Stimulated activated CD8-positive, alpha-beta memory T cell treated with anti-CD3 and anti-CD28 coated beads, Interleukin-7, amount 100 ng/mL, for 24 hours (primary cell): ENCODE measurements around the gene UBE2D3.
"Not testable (repeated sequence)": the region's sequence is repeated elsewhere in the genome, so short reads cannot be mapped to it uniquely, and the experiment has no call there.

ENCODE experiments used
- DNase-seq: peaks from one replicate; pipeline ENCODE4 v3.0.0-alpha.2; 2020; ENCODE audit warnings: low read depth

Gene UBE2D3

GRCh38 chr4:102826890-102827673 lies at the start of gene UBE2D3:
Gene UBE2D3 (minus strand): TSS chr4:102827551. CDS start chr4:102826508, 1,043 bp downstream.
- DNase-seq: peak; percentile 89

DNA sequence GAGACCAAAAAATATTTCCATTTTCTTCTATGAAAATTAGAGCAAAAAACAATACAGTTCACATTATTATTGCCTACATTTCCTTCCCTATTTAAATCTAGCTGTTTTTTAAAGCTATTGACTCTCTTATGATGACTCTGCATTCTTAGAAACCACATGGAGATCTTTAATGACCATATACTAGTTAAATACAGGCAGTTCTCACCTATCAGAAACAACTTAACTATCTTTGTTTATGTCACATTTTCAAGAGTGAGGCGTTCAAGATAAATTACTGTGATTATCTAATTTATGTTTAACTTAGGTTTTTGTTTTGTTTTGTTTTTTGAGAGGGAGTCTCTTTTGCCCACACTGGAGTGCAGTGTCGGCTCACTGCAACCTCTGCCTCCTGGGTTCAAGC lies 44.4 kb upstream of the UBE2D3 start:
- DNase-seq: no peak

DNA sequence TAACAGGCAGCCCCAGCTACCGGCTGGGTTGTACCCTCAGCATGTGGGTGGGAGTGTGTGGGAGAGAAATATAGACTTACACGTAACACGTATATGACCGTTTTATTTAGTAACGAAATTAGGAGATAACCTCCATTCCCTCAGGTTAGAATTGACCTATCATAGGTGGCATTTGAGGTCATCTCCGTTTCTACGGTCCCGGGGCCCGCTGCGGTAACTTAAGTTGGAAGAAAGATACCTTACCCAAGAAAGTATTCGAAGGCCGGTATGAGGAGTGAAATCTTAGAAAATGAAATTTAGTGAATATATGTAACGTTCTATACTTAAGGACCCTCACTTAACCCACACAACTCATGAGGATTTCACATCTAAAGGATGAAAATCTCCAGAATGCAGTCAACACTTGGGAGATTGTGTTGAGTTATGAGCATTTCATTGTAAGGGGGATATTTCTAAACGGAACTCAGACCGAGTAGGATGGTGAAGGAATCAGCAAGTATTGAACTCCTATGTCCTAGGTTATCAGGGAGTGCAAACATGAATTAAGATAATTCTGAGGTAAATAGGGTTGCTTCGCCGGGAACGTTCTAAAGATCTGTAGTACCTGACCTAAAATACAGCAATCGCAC lies 42.3 kb upstream of the UBE2D3 start:
- DNase-seq: no peak

GRCh38 chr4:102868781-102869568 lies 41.6 kb upstream of the UBE2D3 start, which contains the start of gene CISD2:
Gene CISD2 (plus strand): TSS chr4:102868992. CDS start chr4:102869085, 93 bp downstream.
- peak; percentile 76 for DNase-seq

DNA sequence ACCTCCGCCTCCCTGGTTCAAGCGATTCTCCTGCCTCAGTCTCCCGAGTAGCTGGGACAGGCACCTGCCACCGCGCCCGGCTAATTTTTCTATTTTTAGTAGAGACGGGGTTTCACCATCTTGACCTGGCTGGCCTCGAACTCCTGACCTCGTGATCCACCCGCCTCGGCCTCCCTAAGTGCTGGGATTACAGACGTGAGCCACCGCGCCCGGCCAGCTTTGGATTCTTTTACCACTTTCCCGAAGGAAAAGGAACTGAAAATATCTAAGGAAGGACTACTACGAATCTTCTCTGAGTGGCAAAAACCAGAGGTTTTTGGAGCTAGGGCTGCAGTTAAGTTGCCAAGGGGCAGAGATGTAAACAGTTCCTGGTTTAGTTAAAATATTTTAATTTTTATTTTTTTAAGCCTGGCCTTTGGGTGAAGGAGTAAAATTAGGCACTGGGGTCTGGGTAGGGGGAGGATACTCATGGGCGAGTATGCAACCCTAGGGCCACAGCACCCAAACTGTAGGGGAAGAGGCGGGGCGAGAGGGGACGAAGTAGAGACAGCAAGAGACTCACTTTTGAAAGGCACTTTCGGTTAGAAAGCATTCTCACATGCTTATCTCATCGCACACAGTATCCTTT lies 40.9 kb upstream of the UBE2D3 start:
- DNase-seq: peak; percentile 8

GRCh38 chr4:102867278-102868152 lies 40.2 kb upstream of the UBE2D3 start:
- DNase-seq: no peak

GRCh38 chr4:102865327-102865726 lies 38.0 kb upstream of the UBE2D3 start:
- not testable (repeated sequence) for DNase-seq

DNA sequence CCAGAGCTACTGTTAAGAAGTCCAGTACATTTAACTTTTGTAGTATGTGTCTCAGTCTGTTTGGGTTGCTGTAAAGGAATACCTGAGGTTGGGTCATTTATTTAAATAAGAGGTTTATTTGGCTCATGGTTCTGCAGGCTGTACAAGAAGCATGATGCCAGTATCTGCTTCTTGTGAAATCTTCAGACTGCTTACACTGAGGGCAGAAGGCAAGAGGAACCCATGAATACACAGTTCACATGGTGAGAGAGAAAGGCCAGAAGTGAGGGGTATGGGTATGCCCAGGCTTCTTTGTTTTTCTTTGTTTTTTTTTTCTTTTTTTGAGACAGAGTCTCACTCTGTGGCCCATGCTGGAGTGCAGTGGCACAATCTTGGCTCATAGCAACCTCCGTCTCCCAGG lies 35.4 kb upstream of the UBE2D3 start:
- DNase-seq: no peak

DNA sequence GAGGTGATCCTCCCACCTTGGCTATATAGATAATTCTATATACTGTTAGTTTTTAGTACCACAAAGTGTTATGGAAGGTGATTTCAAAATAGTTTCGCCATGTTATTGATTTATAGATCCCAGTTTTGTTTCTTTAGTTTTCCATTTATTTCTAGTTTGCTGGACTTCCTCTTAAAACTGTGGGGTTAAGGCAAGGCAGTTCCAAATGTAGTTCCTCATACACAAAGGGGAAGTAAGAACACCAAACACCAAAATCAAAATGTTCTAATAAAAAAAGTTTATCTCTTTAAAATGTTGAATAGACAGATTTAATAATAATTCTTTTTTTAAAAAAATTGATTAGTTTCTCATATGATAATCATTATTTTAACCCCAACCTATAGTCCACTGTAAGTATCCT lies 34.7 kb upstream of the UBE2D3 start:
- DNase-seq: no peak

GRCh38 chr4:102860611-102861324 lies 33.4 kb upstream of the UBE2D3 start:
- DNase-seq: no peak

DNA sequence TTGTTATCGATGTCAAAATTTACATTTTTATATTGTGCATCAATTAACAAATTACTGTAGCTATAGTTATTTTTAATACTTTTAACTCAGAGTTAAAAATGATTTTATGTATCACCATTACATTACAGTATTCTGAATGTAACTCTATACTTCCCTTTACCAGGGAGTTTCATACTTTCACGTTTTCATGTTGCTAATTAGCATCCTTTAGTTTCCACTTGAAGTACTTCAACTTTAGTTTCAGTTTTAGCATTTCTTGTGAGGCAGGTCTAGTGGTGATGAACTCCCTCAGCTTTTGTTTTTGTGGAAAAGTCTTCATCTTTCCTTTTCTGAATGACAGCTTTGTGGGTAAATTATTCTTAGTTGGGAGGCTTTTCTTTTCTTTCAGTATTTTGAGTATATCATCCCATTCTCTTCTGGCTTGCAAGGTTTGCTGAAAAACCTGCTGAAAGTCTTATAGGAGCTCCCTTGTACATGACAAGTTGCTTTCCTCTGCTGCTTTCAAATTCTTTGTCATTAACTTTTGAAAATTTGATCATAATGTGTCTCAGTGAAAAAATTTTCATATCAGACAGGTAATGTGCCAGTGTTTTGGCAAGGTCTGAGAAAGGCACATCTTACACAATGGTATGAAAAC lies 31.6 kb upstream of the UBE2D3 start:
- DNase-seq: no peak

DNA sequence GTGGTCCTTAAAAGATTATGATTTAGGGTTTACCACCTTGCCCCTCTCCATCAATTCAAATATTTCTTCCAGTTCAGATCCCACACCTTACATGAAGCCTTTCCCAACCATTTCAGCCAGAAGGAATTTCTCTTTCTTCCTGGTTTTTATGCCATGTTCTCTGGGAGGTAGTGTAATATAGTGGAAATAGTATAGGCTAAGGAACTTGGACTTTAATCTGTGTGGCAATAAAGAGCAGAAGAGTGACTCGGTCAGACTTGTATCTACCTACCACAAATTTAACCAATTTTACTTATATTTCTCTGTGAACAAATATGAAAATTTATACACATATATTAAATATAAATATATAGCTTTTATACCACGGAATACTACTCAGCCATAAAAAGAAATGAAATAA lies 23.0 kb upstream of the UBE2D3 start:
- no peak for DNase-seq

- no peak for DNase-seq
These were observed 22.3 kb upstream of the UBE2D3 start for GRCh38 chr4:102849579-102850104.

DNA sequence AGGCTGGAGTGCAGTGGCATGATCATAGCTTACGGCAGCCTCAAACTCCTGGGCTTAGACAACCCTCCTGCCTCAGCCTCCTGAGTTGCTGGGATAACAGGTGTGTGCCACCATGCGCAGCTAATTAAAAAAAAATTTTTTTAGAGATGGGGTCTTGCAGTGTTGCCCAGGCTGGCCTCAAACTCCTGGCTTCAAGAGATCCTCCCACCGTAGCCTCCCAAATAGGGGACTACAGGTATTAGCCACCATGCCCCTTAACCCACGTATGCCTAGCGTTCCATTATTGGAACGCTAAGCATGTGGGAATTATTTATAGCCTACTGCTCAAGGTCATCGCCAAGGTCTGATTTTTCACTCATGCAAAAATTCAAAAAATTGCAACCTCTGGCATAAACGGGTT lies 20.3 kb upstream of the UBE2D3 start:
- DNase-seq: no peak

DNA sequence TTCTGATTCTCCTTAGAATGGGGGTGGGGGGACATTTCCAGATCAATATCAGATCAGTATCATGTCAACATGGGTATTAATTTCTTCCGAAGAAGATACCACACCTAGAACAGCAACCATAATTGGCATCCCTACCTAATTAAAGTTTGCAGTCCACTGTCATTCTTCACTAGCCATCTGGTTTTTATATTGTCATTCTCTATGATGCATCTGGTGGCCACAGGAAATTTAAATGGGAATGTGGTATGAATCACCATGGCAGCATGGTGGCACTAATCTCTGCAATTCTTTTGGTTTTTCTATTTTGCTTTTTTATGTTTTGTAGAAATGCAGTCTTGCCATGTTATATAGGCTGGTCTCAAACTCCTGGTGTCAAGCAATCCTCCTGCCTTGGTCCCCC lies 16.6 kb upstream of the UBE2D3 start:
- DNase-seq: no peak

DNA sequence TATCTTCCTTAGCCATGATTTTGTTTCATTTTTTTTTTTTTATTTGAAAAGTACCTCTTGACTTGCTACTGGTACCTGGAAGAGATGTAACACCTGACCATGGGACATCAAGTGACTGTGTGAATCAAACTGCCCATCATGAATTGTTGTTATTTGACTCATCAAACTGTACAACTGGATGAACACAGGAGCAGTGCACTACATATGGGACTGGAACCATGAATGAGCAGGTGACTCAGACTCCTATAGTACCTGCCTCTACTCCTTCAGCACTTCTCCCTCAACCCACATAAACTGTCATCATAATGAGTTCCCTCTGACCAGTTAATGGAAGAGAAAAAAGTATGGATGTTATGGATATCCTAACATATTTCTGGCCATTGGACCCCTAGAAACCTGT lies 15.9 kb upstream of the UBE2D3 start:
- no peak for DNase-seq

DNA sequence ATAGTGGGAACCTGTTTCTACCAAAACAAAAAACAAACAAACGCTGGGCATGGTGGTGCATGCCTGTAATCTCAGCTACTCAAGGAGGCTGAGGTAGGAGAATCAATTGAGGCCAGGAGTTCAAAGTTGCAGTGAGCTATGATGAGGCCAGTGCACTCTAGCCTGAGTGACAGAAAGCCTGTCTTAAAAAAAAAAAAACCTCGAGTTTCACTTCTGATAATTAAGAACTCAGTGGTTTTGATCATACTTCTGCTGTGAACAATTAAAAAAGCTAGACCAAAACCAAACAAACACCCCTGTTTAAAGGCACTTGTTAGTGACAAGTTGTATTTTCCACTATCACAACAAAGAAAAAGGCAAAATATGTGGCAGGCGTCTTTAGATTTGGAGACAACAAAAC lies 15.0 kb upstream of the UBE2D3 start:
- DNase-seq: no peak

GRCh38 chr4:102836596-102836995 lies 9.2 kb upstream of the UBE2D3 start:
- no peak for DNase-seq

- DNase-seq: no peak
These were observed 5.3 kb upstream of the UBE2D3 start for GRCh38 chr4:102832667-102833066.

DNA sequence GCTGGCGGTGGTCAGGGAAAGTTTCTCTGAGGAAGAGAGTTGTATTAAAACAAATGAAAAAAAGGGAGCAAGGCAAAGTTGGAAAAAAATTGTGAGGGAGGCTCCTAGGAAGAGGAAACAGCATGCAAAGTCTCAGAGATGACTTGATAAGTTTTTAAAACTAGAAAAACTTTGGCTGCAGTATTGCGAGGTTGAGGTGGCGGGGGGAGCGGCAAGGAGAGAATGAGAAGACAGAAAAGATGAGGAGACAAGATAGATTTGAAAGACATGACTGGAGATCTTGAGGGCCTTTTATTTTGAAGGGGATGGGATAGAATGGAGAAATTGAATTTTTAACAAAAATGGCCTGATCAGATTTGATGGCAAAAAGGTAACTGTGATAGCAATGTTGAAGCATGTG lies 4.8 kb upstream of the UBE2D3 start:
- DNase-seq: no peak
